Measurements from ENCODE around the gene CCDC146.
"Not testable (repeated sequence)": the region's sequence is repeated elsewhere in the genome, so short reads cannot be mapped to it uniquely, and the experiment has no call there.

Gene CCDC146, protein sequence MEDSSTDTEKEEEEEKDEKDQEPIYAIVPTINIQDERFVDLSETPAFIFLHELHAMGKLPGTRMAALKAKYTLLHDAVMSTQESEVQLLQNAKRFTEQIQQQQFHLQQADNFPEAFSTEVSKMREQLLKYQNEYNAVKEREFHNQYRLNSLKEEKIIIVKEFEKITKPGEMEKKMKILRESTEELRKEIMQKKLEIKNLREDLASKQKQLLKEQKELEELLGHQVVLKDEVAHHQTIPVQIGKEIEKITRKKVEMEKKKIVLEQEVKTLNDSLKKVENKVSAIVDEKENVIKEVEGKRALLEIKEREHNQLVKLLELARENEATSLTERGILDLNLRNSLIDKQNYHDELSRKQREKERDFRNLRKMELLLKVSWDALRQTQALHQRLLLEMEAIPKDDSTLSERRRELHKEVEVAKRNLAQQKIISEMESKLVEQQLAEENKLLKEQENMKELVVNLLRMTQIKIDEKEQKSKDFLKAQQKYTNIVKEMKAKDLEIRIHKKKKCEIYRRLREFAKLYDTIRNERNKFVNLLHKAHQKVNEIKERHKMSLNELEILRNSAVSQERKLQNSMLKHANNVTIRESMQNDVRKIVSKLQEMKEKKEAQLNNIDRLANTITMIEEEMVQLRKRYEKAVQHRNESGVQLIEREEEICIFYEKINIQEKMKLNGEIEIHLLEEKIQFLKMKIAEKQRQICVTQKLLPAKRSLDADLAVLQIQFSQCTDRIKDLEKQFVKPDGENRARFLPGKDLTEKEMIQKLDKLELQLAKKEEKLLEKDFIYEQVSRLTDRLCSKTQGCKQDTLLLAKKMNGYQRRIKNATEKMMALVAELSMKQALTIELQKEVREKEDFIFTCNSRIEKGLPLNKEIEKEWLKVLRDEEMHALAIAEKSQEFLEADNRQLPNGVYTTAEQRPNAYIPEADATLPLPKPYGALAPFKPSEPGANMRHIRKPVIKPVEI

DNA sequence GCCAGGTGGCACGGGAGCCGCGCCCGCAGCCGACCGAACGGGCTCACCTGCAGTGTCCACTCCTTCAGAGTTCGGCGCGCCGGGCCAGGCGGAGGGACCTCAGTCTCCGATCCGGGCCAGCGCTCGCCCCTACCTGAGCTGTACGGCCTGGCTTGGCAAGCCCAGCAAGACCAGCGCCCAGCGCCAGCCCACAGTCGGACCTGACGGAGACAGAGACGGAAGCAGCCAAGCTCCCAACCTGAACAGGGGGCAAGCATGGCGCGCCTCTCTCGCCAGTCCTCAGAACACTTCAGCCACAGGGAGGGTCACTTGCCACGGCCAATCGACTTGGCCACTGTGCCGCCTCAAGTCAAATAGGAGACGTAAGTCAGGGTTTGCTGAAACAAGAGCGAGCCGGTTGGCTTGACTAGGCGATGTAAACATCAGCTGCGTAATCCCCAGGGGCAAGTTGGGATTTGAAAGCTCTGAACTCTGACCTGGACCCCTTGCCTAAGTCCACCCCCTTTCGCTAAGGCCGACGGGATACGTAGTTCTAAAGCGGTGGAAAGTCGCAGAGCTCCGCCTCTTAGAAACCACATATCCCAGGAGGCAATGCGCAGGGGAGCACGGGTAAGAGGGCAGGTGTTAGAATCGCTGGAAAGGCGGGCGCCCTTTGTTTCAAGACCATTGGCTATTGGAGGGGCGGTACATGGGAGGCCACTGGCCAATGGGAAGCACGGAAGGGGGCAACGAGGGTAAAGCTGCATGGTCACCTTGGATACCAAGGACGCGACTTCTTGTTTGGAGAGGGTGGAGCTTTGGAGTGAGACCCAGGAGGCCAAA, at the start of gene CCDC146:
Gene CCDC146 (plus strand): TSS at position 756 of the 822 bp plus-strand sequence. CDS start 45,054 bp downstream, outside the sequence.
- peak; percentile 94 to 95 for DNase-seq (ENCODE audit: low read depth in 2 of 2)

DNA sequence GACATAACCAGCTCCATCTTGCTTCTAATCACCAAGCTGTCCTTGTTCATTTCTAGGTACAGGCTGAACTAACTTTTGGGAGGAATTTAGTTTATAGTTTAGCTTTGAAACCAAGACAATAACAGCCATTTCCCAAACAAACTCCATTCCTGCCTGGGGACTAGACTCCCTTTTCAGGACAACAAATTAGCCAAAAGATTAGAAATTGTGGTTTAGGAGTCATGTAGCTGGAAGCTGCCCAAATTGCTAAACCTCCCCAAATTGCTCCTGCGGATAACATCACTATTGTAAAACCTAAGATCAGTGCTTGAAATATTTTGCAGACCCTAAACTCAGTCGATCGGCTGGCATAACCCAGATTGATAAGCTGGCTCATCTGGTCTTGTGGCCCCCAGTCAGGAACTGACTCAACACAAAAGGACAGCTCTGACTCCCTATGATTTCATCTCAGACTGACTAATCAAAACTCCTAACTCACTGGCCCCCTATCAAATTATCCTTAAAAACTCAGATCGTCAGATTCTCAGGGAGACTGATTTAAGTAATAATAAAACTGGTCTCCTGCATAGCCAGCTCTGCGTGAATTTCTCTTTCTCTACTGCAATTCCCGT, 47.5 kb upstream of the CCDC146 start:
- not testable (repeated sequence) for DNase-seq (ENCODE audit: low read depth in 2 of 2)

DNA sequence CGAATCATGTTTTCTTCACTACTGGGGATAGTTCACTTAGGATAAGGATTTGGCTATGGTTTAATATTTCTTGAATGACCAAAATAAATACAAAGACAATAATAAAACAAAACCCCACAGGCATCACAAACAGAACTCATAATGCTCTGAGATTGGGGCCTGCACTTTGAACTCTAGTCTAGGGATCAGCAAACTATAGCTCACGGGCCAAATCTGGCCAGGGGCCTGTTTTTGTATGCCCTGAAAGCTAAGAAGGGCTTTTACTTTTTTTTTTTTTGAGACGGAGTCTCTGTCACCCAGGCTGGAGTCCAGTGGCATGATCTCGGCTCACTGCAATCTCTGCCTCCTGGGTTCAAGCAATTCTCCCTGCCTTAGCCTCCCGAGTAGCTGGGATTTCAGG, 45.4 kb upstream of the CCDC146 start:
- DNase-seq (ENCODE audit: low read depth in 2 of 2) = not testable (repeated sequence)

DNA sequence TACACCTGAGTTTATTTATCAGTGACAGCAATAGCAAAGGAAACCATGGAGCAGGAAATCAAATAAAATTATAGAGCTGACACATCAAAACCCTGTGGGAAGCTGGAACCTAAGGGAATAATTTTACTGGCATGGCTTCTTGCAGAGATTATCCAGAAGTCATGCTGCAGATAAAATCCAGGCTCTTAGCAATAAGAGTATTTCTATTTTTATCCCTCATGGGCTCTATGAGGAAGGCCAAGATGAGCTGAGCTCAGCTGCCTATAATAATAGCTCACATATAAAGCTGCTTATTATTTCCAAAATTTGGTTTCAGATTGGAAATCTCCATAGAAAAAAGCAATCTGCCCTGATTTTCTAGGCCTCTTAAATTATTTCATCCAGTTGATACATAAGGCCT, 43.3 kb upstream of the CCDC146 start:
- DNase-seq (ENCODE audit: low read depth in 2 of 2) = not testable (repeated sequence)

DNA sequence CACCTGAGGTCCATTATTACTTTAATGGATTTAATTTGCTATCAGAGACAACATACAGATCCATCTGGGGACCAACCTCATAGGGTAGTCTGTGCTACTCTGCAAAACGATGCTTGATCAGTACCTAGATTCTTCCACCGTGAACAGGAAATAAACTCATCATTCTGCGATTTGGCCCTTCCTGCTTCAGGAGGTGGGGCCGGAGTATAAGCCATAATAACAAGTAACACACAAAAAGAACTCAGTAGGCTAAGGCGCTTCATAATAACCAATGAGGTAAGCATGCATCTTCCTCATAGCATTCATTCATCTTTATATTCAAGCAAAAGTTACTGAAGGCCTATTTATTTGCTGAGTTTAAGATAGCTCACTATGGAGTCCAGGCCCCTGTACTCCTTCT, 42.8 kb upstream of the CCDC146 start:
- DNase-seq (ENCODE audit: low read depth in 2 of 2) = not testable (repeated sequence)

DNA sequence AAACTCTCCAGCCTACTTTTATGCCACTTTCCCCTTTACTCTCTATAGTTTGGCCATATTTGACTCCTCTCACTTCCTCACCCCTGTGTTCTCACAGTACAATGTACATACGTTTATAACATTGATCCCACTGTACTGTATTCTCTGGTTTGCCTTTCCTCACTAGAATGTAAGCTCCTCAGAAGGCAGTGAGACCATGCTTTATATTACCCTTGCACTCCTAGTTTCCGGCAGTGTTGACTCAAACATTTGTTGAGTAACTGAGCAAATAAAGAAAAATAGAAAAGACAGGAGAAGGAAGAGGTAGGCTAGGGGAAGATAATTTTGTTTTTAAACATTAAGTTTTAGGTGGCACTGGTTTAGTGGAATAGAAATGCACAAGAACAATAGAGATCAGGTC, 42.2 kb upstream of the CCDC146 start:
- DNase-seq (ENCODE audit: low read depth in 2 of 2) = not testable (repeated sequence)

DNA sequence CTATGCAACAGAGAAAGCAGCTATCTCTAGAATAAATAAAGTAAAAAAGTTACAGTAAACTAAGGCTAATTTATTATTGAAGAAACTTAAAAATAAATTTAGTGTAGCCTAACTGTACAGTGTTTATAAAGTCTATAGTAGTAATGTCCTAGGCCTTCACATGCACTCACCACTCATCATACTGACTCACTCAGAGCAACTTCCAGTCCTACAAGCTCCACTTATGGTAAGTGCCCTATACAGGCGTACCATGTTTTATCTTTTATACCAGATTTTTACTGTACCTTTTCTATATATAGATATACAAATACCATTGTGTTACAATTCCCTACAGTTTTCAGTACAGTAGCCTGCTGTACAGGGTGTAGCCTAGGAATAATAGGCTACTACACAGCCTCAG, 40.2 kb upstream of the CCDC146 start:
- not testable (repeated sequence) for DNase-seq (ENCODE audit: low read depth in 2 of 2)

DNA sequence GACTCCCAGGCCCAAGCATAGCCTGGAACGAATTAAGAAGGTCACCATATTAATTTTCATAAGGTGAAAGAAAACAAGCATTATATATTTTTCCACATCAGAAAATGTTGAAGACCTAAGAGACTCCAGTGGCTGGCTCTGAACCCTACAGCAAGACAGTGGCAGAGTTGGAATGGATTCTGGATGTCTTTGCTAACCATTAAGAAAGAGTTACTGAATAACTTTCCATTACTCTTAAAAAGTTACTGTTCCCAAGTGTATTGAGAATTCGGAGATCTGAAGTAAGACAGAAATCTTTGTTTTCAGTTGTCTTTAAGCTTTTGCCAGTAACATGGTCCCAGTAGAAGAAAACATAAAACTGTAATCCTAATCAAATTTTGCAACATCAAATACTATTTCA, 30.1 kb upstream of the CCDC146 start:
- DNase-seq (ENCODE audit: low read depth in 2 of 2) = not testable (repeated sequence)

DNA sequence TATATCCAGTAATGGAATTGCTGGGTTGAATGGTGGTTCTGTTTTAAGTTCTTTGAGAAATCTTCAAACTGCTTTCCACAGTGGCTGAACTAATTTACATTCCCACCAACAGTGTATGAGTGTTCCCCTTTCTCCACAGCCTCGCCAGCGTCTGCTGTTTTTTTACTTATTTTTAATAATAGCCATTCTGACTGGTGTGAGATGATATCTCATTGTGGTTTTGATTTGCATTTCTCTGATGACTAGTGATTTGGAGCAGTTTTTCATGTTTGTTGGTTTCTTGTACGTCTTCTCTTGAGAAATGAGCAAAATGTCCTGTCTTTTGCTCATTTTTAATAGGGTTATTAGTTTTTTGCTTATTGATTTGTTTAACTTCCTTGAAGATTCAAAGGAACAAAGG, 21.9 kb upstream of the CCDC146 start:
- not testable (repeated sequence) for DNase-seq (ENCODE audit: low read depth in 2 of 2)

DNA sequence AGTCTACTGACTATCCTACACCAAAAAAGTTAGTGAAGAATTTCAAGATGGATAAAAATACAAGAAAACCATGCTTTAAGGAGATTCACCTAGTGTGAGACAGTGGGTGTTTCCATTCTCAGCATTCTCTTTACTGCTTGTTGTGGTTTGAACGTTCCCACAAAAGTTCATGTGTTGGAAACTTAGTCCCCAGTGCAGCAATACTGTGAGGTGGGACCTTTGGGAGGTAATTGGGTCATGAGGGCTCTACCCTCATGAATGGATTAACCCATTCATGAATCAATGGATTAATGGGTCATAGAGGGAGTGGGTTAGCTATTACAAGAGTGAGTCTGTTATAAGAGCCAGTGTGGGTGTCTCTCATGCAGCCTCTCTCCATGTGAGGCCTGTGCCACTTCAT, 21.2 kb upstream of the CCDC146 start:
- not testable (repeated sequence) for DNase-seq (ENCODE audit: low read depth in 2 of 2)

DNA sequence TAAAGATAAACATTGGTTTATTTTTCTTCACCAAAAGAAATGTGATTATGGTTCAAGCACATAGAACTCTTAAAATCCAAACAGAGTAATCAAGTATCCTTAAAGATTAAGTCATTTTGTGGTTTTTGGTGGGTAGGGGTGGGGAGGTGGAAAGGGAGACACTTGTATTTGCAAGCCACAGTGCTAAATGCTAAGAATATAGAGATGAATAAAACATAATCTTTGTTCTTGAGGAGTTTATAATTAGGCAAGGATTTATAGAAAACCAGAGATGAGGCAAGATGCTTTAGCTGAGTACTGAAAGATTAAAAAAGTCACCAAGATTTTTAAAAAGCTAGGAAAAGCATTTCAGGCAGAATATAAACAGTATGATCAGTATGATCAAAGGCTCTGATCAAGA, 19.7 kb upstream of the CCDC146 start:
- DNase-seq (ENCODE audit: low read depth in 2 of 2) = not testable (repeated sequence)

DNA sequence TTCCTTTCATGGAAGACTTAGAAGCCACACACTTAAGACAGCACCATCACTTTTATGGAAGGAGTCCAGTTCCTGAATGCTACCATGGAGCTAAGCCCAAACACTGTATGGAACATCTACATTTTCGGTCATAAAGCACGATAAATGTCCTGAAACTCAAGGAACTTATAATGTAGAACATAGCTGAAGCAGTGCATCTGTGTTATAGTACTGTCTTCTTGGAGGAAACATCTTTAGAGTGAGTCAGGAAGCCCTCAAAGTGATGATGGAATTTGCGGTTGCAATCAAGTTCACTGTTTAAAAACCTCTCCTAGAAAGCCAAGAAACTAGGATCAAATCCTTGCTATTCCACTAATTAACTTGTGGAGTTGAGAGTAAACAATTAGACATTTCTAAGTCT, 16.5 kb upstream of the CCDC146 start:
- DNase-seq (ENCODE audit: low read depth in 2 of 2) = peak in 1 of 2 experiments; percentile 4

DNA sequence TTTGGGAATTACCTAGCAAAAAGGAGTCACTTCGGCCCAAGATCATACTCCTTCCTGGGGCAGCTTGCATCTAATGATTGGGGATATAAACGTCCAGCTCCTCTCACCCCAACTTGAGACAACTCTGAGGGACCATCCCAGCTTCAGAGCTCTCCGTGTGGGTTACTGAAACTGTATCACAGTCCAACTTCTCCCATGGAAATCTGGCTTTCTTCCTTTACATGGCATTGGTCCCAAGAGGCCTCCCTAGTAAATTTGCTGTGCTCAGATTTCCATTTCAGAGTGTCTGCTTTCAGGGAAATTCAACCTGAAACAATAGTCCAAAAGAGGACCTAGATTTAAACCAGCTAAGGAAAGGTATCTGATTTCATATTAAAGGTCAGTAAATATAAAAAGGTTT, 14.8 kb upstream of the CCDC146 start:
- DNase-seq (ENCODE audit: low read depth in 2 of 2) = not testable (repeated sequence)

DNA sequence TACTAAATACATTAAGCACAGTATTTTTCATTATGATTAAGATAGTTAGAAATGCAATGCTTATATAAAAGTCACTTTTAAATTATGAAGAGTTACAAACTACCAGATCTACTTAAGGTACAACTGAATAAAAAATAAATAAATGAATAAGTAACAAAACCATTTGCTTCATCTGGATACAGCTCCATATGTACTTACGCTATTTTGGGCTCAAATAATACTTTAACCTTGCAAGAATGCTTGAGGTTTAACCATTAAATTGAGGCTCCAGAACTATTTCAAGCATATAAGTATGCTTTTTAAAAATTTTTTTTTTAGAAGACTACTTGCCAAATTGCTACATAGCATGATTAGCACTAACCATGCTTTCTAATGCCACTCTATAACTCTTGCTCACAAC, 14.1 kb upstream of the CCDC146 start:
- DNase-seq (ENCODE audit: low read depth in 2 of 2) = not testable (repeated sequence)

DNA sequence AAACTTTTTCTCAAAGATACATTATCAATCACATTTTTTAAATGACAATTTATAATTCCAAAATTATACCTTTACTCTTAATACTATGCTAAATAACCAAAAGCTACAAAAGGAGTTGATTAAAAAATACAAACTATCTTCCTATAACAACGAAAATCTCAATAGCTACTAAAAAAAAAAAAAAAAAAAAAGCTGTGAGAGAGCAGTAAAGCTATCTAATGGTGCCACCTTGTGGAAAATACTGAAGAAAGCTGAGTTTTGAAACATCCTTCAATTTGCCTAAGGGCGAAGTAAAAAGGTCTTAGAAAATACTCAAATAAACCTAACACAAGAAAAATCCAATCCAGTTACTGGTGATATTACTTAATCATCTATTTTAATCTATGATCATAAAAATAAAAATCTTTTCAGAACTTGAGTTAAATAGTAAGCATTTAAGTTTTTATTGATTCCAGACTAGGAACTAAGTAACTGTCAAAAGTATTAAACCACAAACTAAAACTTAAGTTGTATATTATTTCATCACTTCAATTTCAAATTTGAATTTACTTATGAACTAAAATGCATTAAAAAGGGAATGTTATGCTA, 9.6 kb upstream of the CCDC146 start:
- DNase-seq (ENCODE audit: low read depth in 2 of 2) = not testable (repeated sequence)

DNA sequence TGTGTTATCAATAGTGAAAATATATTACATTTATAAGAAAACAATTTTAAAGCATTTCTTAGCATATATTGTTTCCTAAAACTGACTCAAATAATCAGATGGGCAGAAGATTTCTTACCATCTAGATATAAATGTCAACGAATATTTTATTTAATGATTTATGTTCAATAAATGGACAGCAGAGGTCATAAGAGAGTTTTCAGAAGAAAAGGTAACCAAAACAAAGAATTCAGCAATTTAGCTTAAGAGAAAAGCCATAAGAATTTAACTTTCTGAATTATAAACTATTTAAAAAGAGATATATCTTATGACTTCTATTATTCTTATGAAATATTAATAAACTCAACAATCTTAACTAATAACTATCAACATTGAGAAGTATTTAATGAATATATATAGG, 3.1 kb downstream of the CCDC146 start:
- DNase-seq (ENCODE audit: low read depth in 2 of 2) = not testable (repeated sequence)

DNA sequence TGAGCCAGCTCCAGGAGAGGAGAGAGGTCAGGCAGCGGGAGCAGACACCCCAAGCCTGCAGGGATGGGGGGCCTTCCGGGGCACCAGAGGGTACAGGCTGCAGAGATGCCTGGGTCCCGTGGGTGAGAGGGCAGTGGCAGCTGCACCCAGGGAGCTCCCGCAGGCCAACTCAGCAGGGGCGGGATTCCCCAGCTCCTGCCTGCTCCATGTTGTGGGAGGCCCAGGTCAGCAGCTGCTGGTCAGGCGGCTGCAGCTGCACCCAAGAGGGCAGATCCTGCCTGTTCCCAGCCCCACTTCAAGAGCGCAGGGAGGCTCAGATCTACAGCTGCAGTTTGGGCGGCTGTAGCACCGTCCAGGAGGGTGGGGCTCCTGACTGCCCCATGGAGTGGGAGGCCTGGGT, 4.6 kb downstream of the CCDC146 start:
- not testable (repeated sequence) for DNase-seq (ENCODE audit: low read depth in 2 of 2)

DNA sequence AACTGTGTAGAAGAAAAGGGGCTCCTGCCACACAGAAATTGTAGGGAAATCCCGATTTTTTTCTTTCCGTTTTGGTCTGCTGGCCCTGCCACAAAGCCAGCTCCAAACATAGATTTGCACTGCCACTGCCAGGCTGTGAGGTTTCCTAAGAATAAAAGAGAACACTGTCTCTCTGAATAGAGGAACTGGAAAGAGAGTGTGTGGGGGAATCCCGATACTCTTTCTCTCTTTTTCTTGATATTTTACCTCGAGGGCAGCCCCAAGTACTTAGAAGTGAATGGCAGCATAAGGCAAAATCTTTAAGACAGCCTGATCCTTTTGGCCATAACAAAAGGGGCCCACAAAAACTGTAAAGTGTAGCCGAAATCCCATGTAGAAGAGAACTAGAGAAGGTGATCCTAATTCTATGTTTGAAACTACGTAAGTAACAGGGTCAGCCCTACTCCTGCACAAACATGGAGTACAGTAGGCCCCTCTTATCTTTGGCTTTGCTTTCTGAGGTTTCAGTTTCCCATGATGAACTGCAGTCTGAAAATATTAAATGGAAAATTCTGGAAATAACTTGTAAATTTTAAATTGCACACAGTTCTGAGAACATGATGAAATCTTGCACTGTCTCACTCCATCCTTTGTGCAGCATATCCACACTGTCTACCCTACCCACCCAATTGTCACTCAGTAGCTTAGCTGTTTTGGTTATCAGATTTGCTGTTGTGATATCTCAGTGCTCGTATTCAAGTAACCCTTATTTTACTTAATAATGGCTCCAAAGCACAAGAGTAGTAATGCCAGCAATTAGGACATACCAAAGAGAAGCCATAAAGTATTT, 6.4 kb downstream of the CCDC146 start:
- DNase-seq (ENCODE audit: low read depth in 2 of 2) = not testable (repeated sequence)

DNA sequence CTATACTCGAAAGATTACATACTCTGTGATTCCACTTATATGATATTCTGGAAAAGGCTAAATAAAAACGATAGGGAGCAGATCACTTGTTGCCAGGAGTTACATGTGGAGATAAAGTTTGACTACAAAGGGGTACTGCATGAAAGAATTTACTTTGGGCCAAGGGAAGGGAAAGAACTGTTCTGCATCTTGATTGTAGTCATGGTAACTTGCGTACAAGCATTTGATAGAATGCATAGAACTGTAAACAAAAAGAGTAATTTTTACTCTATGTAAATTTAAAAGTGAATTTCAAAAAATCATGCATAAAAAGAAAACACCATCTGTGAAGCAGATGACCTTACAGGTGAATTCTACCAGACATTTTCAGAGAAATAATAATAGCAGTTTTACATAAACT, 9.4 kb downstream of the CCDC146 start:
- not testable (repeated sequence) for DNase-seq (ENCODE audit: low read depth in 2 of 2)

DNA sequence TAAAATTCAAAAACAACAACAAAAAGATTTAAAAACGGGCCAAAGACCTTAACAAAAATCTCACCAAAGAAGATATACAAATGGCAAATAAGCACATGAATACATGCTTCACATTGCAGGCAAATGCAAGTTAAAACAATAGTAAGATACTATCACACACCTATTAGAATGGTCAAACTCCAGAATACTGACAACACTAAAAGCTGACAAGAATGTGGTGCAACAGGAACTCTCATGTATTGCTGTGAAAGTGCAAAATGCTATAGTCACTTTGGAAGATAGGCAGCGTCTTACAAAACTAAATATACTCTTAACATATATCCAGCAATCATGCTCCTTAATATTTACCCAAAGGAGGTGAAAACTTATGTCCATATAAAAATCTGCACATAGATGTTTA, 16.3 kb downstream of the CCDC146 start:
- DNase-seq (ENCODE audit: low read depth in 2 of 2) = not testable (repeated sequence)
